Measurements from ENCODE around the gene CLNK. TPM values are rescaled to one million over a fixed set of nuclear protein-coding genes. Genes with fewer than 3 reads are reported as not detected.

Gene CLNK
- total and polyA plus RNA-seq, 2 donors from 2014 or later = 2.8 to 4.8 TPM

GRCh38 chr4:10526429-10527222 lies 157.9 kb downstream of the CLNK start:
- no peak overlapping the region for H3K4me3 ChIP-seq (ENCODE audit: low read length in 3 of 3)
- H3K27ac ChIP-seq (ENCODE audit: low read depth in 2 of 2, low read length in 2 of 2) = no peak overlapping the region
- no peaks in the 10 kb centered on the region for H3K36me3 ChIP-seq (ENCODE audit: control insufficient read depth in 2 of 3, insufficient read depth in 3 of 3, low read length in 3 of 3)
- peak in 1 of 5 donors; percentile 4 for DNase-seq
- intact Hi-C loops (cut with DNase I) = no loop called here
- no peaks in the 10 kb centered on the region for H3K9me3 ChIP-seq (ENCODE audit: control insufficient read depth in 2 of 3, insufficient read depth in 1 of 3, low read length in 3 of 3)
- TF ChIP-seq CTCF (IDR thresholded peaks at IDR 0.05; ENCODE audit: borderline replicate concordance, extremely low read depth, insufficient read depth) = no peak
- H3K9ac ChIP-seq (ENCODE audit: low read length in 3 of 3) = no peak overlapping the region
- FAIRE-seq = no peak
- H3K27me3 ChIP-seq (ENCODE audit: control insufficient read depth, insufficient read depth, low read length) = no peaks in the 10 kb centered on the region
- peaks cover 0 to 5% (median 0%) of the 10 kb centered on the region in 3 donors for H3K4me1 ChIP-seq (ENCODE audit: control insufficient read depth in 2 of 3, insufficient read depth in 2 of 3, low read depth in 1 of 3, low read length in 3 of 3)

GRCh38 chr4:10524196-10524833 lies 160.3 kb downstream of the CLNK start:
- Histone ChIP-seq H3K4me1 (ENCODE audit: control insufficient read depth in 2 of 3, insufficient read depth in 2 of 3, low read depth in 1 of 3, low read length in 3 of 3) (no peaks in the 10 kb centered on the region), H3K9me3 (ENCODE audit: control insufficient read depth in 2 of 3, insufficient read depth in 1 of 3, low read length in 3 of 3) (no peaks in the 10 kb centered on the region), H3K27ac (ENCODE audit: low read depth in 2 of 2, low read length in 2 of 2) (no peak overlapping the region), H3K27me3 (ENCODE audit: control insufficient read depth, insufficient read depth, low read length) (no peaks in the 10 kb centered on the region), H3K9ac (ENCODE audit: low read length in 3 of 3) (no peak overlapping the region), H3K4me3 (ENCODE audit: low read length in 3 of 3) (no peak overlapping the region), H3K36me3 (ENCODE audit: control insufficient read depth in 2 of 3, insufficient read depth in 3 of 3, low read length in 3 of 3) (no peaks in the 10 kb centered on the region)
- intact Hi-C loops (cut with DNase I) = no loop called here
- DNase-seq = no peak
- no peak for FAIRE-seq
- TF ChIP-seq CTCF (IDR thresholded peaks at IDR 0.05; ENCODE audit: borderline replicate concordance, extremely low read depth, insufficient read depth) = no peak

- H3K9me3 ChIP-seq (ENCODE audit: control insufficient read depth in 2 of 3, insufficient read depth in 1 of 3, low read length in 3 of 3) = no peaks in the 10 kb centered on the region
- FAIRE-seq (no peak), DNase-seq (peak in 2 of 5 donors; percentile 22 to 29)
- H3K27me3 ChIP-seq (ENCODE audit: control insufficient read depth, insufficient read depth, low read length) = no peaks in the 10 kb centered on the region
- TF ChIP-seq CTCF (IDR thresholded peaks at IDR 0.05; ENCODE audit: borderline replicate concordance, extremely low read depth, insufficient read depth) = no peak
- no peak overlapping the region for H3K4me3 ChIP-seq (ENCODE audit: low read length in 3 of 3)
- H3K27ac ChIP-seq (ENCODE audit: low read depth in 2 of 2, low read length in 2 of 2) = no peak overlapping the region
- H3K4me1 ChIP-seq (ENCODE audit: control insufficient read depth in 2 of 3, insufficient read depth in 2 of 3, low read depth in 1 of 3, low read length in 3 of 3) = no peaks in the 10 kb centered on the region
- no peak overlapping the region for H3K9ac ChIP-seq (ENCODE audit: low read length in 3 of 3)
- intact Hi-C loops (cut with DNase I) = no loop called here
- H3K36me3 ChIP-seq (ENCODE audit: control insufficient read depth in 2 of 3, insufficient read depth in 3 of 3, low read length in 3 of 3) = no peaks in the 10 kb centered on the region
Observed at GRCh38 chr4:10521424-10521823, 163.1 kb downstream of the CLNK start.
